ENCODE data around the gene SCARB2.
"Not testable (repeated sequence)": the region's sequence is repeated elsewhere in the genome, so short reads cannot be mapped to it uniquely, and the experiment has no call there.

The SCARB2 gene

GRCh38 chr4:76213415-76214176 lies at the start of gene SCARB2:
Gene SCARB2 (minus strand): TSS chr4:76213824. CDS start chr4:76213543, 281 bp downstream.
- DNase-seq = peak; percentile 75

DNA sequence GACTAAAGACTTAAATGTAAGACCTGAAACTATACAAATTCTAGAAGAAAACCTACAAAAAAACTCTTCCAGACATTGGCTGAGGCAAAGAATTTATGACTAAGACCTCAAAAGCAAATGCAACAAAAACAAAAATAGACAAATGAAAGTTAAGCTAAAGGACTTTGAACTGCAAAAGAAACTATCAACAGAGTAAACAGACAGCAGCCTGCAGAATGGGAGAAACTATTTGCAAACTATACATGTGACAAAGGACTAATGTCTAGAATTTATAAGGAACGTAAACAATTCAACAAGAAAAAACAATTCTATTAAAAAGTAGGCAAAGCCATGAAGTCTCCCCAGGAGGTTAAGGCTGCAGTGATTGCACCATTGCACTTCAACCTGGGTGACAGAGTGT lies 46.9 kb upstream of the SCARB2 start:
- no peak for DNase-seq

- no peak for DNase-seq
Observed at GRCh38 chr4:76257824-76258223, 44.2 kb upstream of the SCARB2 start.

DNA sequence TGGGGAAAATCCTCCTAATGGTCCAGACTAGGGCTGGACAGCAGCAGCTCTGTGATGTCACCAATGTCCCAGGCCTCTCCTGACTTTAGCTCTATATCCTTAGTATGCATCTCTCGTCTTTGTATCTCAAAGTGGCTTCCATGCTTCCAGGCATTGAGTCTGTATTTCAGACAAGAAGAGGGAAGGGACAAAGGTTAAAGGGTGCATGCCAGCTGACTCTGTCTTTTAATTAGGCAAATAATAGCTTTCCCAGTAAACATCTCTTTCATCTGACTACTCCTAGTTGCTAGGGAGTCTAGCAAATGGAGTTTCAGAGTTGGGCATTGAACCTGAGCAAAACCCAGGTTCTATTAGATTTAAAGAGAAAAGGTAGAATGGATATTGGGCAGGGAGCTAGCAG lies 43.3 kb upstream of the SCARB2 start:
- no peak for DNase-seq

DNA sequence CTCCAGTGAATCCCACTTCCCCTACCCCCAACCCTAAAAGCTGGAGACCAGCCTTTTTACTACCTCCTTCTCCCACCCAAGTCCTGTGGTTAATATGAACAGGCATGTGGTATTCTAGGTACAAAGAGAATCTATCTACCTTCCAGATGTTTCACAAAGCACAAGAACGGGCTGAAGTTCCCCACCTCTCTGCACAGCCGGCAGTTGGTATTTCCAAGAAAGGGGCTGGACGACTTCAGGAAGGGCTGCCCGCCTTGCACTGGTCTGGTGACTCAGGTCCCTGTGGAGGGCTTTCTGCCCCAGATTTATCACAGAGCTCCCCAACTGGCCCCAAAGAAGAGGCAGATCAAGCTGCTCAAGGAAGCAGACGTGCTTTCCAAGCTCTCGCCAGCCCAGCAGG lies 42.4 kb upstream of the SCARB2 start:
- DNase-seq = no peak

DNA sequence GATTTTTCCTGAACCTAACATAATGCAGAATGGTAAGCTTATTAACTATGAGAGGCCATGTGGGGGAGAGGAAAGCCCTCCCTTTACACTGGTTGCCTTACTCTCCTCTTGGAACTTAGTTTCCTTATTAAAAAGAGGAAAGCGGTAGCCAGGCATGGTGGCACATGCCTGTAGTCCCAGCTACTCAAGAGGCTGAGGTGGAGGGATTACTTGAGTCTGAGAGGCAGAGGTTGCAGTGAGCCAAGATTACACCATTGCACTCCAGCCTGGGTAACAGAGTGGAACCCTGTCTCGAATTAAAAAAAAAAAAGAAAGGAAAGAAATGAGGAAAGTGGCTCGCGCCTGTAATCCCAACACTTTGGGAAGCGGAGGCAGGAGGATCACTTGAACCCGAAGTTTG lies 39.9 kb upstream of the SCARB2 start:
- no peak for DNase-seq

GRCh38 chr4:76252271-76252653 lies 38.6 kb upstream of the SCARB2 start:
- DNase-seq = no peak

- DNase-seq = peak; percentile 34
Observed at GRCh38 chr4:76251441-76252270, 38.0 kb upstream of the SCARB2 start, which contains the start of gene FAM47E. Gene FAM47E (plus strand): TSS chr4:76251721. CDS start chr4:76251747, 26 bp downstream.

DNA sequence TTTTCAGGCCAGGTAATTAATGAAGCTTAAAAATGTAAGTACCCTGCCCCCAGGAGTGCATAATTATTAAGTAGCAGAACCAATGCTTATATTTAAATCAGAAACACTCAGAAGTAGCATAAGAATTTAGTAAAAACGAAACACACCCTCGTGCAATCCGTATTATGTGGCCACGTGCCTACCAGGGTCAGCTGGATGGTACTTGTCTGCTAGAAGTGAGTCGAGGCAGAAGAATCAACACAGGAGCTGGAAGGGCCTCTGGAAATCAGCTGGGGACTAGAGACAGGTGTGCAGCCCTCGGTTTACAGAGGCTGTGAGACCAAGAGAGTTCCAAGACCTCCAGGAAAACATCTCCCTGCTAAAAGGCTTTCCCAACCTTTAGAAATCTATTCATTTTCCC lies 37.3 kb upstream of the SCARB2 start:
- no peak for DNase-seq

DNA sequence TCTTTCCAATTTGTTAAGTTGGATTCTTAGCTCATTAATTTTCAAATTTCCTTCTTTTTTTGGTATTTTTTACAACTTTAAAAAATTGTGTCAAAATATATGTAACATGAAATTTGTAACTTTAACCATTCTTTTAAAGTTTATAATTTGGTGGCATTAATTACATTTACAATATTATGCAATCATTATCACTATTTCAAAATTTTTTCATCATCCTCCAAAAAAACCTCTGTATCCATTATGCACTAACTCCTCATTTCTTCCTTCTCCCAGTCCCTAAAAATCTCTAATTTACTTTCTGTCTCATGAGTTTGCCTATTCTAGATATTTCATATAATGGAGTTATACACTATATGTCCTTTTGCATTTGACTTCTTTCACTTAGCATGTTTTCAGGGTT lies 33.2 kb upstream of the SCARB2 start:
- DNase-seq = no peak

DNA sequence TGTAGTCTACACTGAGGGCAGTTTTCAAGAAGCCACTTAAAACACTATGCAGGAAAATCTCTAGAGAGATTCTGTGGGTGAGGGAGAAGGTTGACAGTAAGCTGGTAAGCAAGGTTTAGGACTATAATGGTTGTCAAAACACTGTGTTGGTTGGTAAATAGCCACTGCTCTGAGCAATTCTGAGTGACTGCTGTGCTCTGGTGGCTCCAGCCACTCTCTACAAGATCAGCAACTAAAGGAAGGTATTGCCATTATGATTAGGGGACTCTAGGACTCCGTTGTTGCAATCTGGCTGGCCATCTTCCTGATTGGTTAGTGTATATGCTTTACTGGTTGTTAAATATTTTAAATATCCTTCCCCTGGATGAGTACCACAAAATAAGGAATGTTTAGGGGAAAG lies 32.4 kb upstream of the SCARB2 start:
- no peak for DNase-seq

DNA sequence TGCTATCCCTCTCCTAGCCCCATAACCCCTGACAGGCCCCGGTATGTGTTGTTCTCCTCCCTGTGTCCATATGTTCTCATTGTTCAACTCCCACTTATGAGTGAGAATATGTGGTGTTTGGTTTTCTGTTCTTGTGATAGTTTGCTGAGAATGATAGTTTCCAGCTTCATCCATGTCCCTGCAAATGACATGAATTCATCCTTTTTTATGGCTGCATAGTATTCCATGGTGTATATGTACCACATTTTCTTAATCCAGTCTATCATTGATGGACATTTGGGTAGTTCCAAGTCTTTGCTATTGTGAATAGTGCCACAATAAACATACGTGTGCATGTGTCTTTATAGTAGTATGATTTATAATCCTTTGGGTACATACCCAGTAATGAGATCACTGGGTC lies 30.3 kb upstream of the SCARB2 start:
- not testable (repeated sequence) for DNase-seq

- DNase-seq = no peak
Observed at GRCh38 chr4:76240236-76240635, 26.6 kb upstream of the SCARB2 start.

- no peak for DNase-seq
Observed at GRCh38 chr4:76238701-76239100, 25.1 kb upstream of the SCARB2 start.

DNA sequence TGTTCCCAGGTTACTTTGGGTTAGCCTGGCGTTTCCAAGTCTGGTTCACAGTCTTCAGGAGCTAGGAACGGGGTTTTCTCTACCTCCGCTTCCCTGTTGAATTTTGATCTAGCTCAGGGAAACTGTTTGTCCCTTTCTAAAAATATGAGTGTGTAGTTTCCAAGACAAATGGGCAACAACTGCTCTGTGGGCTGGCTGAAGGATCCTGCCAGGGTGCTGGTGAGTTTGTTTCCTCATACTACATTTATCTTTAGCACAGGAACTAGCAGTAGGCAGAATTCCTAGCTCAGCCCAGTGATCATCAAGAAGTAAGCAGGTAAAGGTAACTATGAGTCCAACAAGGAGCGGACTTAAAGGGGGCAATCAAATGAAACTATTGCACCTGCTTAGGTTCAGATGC lies 24.6 kb upstream of the SCARB2 start:
- DNase-seq = no peak

- DNase-seq = no peak
Observed at GRCh38 chr4:76235915-76236314, 22.3 kb upstream of the SCARB2 start.

GRCh38 chr4:76235407-76235806 lies 21.8 kb upstream of the SCARB2 start:
- DNase-seq = no peak

DNA sequence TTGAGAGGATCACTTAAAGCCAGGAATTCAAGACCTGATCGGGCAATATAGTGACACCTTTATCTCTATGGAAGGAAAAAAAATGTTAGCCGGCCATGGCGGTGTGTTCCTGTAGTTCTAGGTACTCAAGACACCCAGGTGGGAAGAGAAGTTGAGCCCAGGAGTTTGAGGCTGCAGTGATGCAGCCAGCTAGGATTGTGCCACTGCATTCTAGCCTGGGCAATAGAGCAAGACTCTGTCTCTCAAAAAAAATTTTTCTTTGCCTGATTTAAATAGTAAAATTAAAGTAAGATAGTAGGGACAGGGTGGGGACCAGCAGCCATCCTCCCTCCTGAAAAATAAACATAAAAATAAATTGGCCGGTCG lies 21.0 kb upstream of the SCARB2 start:
- no peak for DNase-seq

GRCh38 chr4:76233967-76234678 lies 20.5 kb upstream of the SCARB2 start:
- no peak for DNase-seq

GRCh38 chr4:76233529-76233928 lies 19.9 kb upstream of the SCARB2 start:
- DNase-seq = no peak

DNA sequence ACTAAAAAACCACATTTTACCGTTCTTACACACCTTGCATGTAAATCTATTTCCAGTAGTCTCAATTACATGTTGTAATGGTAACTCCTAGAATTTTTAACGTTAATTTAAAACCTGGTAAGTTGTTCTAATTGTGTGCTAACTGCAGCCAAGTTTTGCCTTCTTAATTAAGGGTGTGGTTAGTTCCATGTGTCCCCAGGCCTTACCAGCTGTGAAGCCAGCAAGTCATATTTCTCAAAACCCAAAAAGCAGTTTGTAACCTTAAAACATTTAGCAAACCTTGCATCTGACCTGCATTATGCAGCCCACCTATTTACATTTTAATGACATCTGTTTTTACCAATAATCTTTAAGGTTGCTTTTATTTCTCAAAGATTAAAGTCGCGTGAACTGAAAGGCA lies 19.5 kb upstream of the SCARB2 start:
- DNase-seq = no peak

DNA sequence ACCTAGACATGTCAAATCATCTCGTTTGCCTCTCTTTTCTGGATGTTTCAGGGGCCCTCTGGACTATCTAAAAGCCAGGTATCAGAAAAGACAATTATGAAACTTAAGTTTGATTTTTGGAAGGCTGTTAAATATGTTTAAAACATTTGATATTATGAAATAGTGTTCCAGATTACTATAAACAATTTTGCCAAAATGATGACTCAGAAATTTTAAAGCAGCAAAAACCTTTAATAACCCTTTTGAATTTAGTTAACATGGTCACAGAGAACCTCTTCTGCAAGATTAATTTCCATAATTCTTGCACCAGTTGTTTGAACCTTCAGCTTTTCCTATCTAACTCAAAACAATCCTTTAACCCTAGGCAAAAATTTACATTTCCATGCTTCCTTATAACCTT lies 19.1 kb upstream of the SCARB2 start:
- DNase-seq = no peak

DNA sequence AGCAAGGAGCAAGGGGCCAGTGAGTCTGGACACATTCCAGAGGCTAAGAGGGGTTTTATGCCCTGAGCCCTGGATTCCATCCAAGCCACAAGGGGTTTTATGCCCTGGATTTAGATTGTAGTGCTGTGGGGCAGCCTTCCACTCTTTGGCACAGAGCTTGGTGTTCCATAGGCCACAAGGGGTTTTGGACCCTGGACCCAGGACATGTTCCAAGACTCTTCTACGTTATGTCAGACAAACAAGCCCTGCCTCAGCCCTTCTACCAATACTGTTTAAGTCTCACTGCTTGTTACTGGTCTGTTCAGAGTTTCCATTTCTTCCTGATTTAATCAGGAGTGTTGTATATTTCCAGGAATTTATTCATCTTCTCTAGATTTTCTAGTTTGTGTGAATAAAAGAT lies 12.8 kb upstream of the SCARB2 start:
- no peak for DNase-seq

DNA sequence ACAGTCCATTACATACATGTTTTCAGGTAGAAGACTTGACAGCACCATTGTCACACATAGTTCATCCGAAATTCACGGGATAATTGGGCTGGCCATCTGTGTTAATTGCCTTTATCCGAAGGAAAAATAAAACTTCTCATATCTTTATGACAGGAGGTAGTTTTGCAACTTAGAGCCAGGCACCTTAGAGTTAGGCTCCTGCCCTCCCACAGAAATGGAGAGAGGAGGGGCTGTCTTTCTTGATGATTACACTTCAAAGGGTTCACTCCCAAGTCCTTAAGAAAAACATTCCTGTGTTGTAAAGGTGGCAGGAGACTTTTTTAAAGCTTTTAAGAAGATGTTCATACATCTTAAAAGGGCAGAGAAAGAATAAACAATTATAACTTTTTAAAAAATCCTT lies 10.5 kb upstream of the SCARB2 start:
- no peak for DNase-seq

Measured in kidney glomerular epithelial cell (primary cell).